GM21423 (cell line): ENCODE results near the gene NOP53.
"Not testable (repeated sequence)": the region's sequence is repeated elsewhere in the genome, so short reads cannot be mapped to it uniquely, and the experiment has no call there.

Source experiments
- ATAC-seq: cut with Tn5 transposase; IDR thresholded peaks from one replicate; pipeline ENCODE4 v1.9.1; 2021; ENCODE audit warnings: mild to moderate bottlenecking, moderate library complexity; ENCODE audit not compliant: unreplicated experiment

Gene NOP53

DNA sequence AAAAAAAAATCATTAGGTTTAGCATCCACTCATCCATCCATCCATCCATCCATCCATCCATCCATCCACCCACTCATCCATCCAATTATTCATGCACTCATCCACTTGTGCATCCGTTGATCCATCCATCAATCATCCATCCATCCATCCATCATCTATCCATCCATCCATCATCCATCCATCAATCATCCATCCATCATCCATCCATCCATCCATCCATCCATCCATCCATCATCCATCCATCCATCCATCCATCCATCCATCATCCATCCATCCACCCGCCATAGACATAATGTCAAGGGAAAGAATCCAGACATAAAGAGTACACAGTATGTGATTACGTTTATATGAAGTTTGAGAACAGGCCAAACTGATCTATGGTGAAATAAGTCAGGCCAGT is 24.2 kb downstream of the NOP53 start:
- no peak for ATAC-seq

DNA sequence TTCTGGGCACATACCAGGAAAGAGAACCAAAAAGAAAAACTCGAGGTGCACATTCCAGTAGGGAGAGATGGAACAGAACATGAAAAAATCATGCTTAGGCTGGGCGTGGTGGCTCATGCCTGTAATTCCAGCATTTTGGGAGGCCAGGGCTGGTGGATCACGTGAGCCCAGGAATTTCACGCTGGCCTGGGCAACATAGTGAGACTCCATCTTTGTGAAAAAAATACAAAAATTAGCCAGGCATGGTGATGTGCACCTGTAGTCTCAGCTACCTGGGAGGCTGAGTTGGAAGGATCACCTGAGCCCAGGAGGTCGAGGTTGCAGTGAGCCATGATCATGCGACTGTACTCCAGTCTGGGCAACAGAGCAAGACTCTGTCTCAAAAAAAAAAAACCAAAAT is 25.9 kb downstream of the NOP53 start:
- ATAC-seq = not testable (repeated sequence)

DNA sequence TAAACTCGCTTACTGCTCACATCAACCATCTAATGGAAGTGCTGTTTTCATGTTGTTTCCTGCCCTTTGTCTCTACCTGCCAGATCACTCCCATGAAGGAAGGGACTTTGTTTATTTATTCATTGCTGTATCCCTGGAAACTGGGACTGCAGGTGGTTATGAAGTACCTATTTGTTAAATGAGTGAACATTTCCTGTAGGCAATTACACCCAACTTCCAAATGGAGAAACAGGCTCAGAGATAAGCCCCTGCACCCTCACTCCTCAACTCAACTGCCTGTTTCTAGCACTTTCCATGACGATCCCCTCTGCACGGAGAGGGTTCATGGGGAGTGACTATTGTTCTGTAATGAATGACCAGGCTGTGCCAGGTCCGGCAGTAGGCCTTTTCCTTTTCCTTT is 31.2 kb downstream of the NOP53 start:
- ATAC-seq = no peak

DNA sequence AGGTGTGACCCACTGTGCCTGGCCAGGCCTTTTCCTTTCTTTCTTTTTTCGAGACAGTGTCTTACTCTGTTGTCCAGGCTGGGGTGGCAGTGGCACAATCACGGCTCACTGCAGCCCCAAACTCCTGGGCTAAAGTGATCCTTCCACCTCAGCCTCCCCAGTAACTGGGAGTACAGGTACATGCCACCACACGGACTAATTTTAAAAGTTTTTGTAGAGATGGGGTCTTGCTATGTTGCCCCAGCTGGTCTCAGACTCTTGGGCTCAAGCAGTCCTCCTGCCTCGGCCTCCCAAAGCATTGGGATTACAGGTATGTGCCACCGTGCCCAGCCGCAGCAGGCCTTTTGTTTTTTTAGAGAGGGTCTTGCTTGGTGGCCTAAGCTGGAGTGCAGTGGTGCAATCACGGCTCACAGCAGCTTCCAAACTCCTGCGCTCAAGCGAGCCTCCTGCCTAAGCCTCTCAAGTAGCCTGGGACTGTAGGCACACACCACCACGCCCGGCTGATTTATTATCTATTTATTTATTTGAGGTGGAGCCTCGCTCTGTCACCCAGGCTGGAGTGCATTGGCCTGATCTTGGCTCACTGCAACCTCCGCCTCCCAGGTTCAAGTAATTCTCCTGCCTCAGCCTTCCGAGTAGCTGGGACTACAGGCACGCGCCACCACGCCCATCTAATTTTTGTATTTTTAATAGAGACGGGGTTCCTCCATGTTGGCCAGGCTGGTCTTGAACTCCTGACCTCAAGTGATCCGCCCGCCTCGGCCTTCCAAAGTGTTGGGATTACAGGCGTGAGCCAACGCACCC is 32.1 kb downstream of the NOP53 start:
- not testable (repeated sequence) for ATAC-seq

GRCh38 chr19:47778049-47778953 is 33.0 kb downstream of the NOP53 start, which contains the start of gene SELENOW:
TSS of gene SELENOW (plus strand) at chr19:47778703. CDS start at chr19:47778786, 83 bp downstream.
- ATAC-seq = peak; percentile 87

DNA sequence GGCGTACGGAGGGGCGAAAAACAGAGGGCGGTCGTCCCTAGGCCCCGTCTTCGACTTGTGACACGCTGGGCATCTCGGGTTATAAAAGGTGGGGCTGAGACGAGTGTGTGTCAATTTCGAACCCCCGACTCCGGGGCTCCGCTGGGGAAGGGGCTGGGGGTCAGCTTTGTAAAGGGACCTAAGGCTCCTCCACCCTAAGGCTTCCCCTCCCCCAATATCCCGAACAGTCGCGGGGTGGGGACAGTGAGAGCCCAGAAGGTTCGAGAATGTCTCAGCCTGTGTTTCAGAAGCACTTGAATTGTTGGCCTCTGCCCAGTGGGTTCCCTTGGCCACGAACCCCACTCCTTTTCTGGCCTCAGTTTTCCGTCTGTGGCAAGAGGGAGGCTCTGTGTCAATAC is 33.6 kb downstream of the NOP53 start:
- no peak for ATAC-seq

DNA sequence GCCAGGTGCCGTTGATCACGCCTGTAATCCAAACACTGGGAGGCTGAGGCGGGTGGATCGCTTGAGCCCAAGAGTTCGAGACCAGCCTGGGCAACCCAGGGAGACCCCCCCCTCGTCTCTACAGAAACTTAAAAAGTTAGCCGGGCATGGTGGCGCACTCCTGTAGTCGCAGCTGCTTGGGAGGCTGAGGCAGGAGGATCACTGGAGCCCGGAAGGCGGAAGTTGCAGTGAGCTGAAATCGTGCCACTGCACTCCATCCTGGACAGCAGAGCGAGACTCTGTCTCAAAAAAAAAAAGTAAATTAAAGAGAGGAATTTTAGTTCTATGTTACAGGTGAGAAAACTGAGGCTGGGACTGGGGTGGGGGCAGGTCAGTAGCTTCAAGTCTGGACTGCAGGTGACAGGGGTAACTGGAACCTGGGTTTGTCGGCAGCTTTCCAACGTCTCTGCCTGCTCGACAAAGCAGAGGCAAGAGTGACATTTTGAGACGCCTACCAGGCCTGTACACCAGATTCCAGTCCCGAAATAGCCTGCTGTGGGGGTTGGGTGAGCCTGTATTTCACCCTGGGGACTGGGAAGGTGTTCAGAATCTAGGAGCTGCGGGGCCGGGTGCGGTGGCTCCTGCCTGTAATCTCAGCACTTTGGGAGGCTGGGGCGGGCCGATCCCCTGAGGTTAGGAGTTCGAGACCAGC is 34.3 kb downstream of the NOP53 start:
- no peak for ATAC-seq

DNA sequence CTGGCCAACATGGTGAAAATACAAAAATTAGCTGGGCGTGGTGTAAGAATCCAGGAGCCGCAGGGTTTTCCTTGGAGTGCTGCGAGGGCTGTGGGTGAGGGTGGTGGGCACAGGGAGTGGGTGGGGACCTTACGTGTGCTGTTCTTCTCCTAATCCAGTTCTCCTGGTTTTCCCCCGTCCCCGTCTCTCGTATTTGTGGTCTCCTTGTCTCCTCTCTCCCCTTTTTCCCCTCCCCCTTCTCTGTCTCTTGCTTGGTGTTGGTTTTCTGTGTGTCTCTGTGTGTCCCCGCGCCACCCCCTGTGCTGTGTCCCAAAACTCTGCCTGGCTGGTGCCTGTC is 34.8 kb downstream of the NOP53 start:
- ATAC-seq = no peak

- no peak for ATAC-seq
Measured at GRCh38 chr19:47781590-47782262, 36.4 kb downstream of the NOP53 start.

DNA sequence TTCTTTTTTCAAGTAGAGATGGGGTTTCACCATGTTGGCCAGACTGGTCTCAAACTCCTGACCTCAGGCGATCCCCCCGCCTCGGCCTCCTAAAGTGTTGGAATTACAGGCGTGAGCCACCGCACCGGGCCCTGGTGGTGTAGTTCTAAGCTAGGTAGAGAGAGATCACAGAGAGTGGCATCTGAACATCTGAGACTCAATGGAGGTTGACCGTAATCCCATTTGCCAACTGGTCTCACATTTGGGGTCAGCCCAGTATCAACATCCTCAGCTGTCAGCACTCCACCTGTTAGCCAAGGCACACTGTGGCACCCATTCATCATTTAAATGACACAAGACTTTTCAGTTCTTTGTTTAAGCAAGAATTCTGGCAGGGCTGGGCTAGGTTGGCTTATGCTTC is 41.2 kb downstream of the NOP53 start:
- no peak for ATAC-seq

- not testable (repeated sequence) for ATAC-seq
Measured at GRCh38 chr19:47787307-47787706, 42.0 kb downstream of the NOP53 start.

- not testable (repeated sequence) for ATAC-seq
Measured at GRCh38 chr19:47789811-47790210, 44.5 kb downstream of the NOP53 start.

DNA sequence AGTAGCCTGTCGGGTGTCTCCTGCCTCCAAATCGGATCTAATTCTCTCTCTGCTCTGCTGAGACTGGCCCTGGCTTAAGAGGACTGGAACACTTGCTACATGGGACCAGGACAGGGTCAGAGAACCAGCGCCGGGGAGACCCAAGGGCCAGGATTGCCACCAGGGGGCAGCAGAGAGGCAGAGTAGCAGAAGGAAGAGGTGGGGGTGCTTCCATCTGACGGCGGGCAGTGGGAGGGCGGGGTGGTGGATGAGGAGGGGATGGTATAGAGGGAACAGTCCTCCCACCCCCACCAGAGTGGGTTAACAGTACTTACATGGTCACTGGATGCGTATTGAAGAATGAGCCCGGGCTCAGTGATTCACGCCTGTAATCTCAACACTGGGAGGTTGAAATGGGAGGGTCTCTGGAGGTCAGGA is 45.1 kb downstream of the NOP53 start:
- no peak for ATAC-seq

GRCh38 chr19:47792616-47793015 is 47.3 kb downstream of the NOP53 start:
- ATAC-seq = no peak

DNA sequence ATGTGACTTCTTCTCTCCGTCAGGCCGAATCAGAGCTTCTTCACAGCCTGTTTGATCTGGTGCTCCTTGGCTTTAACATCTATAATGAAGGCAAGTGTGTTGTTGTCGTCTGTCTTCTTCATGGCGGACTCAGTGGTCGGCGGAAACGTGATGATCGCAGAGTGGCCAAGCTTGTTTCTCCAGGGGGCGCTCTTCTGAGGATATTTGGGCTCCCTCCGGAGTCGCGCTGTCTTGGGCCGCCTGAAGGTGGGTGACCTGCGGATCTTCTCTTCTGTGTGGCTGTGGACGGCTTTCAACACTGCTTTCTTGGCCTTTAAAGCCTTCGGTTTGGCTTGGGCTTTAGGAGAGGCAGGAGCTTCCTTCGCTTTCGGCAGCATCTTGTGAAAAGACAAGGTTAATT is 49.2 kb downstream of the NOP53 start:
- no peak for ATAC-seq

- no peak for ATAC-seq
Measured at GRCh38 chr19:47796785-47797184, 51.4 kb downstream of the NOP53 start.

DNA sequence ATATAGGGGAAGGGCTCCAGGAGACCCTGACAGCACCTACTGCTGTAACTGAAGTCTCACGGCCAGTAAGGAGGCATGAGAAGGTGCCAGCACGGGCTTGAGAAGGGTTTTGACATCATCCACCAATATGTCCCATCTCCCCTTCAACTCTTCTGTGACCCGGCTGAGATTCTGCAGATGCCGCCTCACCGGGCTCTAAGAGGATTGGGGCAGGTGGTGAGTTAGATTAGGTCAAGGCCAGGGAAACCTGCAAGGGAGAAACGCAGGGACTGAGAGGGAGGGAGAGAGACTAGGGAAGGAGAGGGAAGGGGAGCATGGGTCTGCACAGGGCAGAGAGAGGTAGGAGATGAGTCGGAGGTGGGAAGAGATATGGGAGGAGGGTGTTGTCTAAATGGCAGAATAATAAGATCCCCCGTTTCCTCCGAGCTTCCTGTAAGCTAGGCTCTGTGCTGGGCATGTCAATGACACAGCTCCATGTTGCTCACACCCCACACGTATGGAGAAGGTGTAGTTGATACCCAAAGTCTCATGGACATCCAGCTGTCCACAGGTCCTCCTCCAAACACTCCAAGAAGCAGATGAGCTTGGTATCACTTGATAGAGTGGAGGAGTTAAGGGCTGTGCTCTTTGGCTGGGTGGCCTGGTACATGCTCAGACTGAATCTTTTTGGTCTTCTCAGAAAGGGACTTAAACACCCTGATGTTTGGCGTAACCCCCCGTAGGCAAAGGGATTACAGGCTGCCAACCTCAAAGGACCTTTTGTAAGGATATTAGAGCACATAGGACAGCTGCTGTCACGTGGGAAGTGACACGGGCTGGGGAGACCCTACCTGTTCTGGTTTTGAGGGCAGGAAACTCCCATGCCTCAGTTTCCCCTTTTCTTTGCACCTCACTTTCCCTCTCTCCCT is 52.9 kb downstream of the NOP53 start:
- no peak for ATAC-seq

DNA sequence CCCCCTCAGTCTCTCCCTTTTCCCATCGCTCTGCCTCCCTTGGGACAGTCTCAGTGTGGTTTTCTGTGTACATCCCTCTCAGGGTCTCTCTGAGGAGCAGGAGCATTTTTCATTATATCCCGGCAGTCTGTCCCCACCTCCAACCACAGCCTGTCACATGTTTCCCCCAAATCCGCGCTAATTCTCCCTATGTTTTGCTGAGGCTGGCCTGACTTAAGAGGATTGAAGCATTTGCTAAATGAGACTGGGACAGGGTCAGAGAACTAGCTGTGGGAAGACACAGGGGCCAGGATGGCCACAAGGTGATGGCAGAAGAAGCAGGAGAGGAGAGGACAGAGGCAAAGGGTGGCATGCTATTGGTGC is 53.5 kb downstream of the NOP53 start:
- ATAC-seq = no peak

DNA sequence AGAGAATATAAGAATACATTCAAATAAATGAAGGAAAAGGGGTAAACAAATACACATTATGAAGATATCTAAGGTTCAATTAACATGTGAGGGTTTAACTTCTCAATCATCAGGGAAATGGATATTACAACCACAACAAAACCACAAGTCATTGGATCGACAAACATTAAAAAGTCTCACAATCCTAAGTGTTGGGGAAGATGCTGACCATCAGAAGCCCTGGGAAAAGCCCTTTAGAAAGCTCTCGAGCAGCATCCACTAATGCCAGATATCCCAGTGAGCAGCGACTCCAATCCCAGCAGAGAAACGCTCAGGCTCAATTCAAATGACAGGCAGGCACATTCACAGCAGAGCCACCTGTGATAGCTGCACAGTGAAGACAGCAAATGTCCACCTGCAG is 55.9 kb downstream of the NOP53 start:
- ATAC-seq = no peak

DNA sequence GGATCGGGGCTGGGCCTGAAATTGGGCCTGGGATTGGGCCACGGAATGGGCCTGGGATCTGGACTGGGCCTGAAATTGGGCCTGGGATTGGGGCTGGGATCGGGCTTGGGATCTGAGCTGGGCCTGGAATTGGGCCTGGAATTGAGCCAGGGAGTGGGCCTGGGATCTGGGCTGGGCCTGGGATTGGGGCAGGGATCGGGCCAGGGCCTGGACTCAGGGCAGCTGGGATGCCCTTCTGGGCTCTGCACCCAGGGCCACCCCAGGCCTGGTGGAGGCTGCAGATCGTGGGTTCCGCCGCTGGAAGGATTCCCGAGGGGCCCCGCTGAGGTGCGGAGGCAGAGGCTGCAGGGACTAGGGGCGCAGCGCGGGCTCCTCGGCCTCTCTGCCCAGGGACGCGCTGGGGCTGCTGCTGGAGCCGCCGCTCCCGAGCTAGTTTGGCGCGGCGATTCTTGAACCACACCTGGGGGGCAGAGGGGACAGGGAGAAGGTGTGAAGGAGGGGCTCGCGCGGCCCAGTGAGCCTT is 57.2 kb downstream of the NOP53 start:
- no peak for ATAC-seq
